ENCODE measurements around the gene RETN. TPM values are rescaled to one million over a fixed set of nuclear protein-coding genes. Genes with fewer than 3 reads are reported as not detected.

RETN gene
- polyA plus RNA-seq, 10 donors, result 1.1 to 3.6 (median 2.4) TPM

DNA sequence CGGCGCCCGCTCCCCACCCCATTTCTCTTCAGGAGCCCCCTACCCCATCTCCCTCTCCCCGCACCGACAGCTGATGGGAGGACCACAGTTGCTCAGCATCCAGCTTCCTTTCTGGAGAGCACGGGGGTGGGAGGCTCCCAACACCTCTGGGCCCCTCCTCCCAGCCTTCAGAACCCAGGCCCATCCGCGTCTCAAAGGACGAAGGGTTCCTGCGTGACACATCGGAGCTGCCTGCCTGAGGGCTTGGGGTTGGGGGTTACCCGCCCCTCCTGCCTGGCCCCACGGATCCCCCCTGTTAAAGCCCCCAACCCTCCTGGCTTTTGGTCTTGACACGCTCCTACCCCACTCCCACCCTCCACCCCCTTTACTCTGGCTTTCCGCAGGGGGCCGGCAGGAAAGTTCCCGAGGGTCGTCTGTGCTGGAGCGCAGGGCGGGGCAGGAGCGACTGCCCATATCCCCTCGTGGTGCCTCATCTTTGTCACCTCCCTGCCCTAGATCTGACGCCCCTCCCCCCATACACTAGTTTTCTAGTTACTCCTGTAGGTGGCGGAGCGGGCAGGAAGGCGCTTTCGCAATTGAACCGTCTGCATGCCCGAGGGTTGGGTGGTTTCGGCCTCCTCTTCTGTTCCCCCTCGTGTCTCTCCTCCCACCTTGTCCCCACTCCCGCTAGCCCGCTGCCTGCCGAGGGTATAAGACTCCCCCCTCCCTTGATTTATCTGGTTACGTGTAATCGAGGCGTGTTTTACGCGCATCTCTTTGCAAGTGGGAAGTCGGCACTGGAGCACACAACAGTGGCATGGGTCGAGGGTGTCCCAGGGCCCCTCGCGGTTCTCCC is 12.7 kb downstream of the RETN start:
- DNase-seq, result peak; percentile 65 to 88 (median 77)

DNA sequence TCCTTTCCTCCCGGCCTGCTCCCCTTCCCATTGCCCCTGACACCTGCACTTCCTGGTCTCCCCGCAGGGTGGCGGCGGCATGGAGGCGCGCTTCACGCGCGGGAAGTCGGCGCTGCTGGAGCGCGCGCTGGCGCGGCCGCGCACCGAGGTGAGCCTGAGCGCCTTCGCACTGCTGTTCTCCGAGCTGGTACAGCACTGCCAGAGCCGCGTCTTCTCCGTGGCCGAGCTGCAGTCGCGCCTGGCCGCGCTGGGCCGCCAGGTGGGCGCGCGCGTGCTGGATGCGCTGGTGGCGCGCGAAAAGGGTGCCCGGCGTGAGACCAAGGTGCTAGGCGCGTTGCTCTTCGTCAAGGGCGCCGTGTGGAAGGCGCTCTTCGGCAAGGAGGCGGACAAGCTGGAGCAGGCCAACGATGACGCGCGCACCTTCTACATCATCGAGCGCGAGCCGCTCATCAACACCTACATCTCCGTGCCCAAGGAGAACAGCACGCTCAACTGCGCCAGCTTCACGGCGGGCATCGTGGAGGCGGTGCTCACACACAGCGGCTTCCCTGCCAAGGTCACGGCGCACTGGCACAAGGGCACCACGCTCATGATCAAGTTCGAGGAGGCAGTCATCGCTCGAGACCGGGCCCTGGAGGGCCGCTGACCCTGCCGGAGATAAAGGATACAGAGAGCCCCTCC is 13.5 kb downstream of the RETN start:
- peak in 1 of 3 donors; percentile 16 for DNase-seq

DNA sequence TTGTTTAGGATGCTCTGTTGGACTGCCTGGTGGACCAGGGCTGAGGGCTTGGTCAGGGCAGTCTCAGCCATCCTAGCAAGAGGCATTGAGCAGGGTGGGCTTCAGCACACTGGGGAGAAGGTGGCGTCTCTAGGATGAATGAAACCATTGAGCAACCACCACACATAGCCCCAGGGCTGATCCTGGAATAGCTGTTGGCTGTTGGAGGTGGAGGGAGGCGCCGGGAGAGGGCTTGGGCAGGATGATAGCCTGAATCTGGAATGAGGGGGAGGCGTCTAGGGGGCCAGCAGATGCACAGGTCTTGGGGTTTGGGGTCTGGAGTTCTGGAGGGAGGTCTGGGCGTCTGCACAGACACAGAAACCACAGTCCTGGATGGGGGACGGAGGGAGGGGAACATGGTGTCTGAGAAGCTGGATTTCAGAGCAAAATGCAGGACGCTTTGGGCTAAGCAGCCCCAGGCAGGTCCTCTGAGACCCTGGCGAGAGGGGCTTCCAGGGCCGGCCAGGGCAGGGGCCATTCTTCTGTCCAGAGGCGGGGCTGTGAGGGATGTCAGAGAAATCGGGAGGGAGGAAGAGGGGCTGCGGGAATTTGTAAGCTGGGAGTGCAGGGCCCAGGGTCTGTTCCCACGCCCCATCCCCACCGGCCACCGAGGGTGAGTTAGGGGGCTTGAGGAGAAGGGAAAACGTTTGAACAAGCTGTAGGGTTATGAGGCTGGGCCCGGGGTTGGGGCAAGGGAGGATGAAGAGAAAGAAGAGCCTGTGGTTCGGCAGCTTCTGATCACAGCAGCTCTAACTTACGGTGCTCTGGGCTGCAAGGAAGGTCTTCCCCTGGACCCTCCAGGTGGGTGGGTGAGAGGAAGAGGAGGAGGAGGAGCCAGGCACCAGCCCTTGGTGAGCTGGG is 16.9 kb downstream of the RETN start:
- DNase-seq, result no peak

DNA sequence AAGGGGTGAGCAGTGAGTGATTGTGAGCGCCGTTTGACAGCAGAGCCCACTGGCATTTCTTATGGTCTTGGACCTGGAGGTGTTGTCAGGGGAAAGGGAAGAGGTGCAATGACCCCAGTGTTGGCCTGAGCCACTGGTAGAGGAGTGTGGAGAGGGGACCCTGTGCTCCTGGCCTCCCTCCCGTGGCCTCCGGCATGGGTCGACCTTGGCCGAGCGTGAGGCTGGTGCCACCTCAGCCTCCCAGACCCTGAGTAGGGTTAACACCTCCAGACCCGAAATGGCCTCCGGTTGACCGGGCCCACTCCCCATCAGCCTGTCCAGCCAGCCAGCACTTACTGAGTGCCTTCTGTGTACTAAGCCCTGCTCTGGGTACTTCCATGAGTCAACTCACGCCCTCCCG is 18.3 kb downstream of the RETN start:
- DNase-seq, result no peak

DNA sequence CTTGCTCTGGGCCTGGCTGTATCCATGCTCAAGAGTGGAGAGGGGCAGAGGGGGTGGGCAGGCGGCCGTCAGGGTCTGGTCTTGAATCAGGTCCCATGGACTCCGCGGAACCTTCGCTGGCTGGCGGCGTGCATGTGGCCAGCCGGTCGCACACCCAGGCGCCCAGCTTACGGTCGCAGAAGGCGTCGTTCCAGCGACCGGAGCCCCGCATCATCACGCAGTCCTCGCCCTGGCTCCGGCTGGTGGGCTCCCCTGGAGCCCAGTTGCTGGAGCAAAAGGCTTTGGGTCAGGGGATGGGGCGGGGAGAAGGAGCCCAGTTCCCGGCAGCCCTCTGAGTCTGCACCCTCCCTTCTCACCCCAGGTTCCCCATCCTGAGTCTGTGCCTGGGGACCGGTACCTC is 20.3 kb downstream of the RETN start:
- no peak for DNase-seq

DNA sequence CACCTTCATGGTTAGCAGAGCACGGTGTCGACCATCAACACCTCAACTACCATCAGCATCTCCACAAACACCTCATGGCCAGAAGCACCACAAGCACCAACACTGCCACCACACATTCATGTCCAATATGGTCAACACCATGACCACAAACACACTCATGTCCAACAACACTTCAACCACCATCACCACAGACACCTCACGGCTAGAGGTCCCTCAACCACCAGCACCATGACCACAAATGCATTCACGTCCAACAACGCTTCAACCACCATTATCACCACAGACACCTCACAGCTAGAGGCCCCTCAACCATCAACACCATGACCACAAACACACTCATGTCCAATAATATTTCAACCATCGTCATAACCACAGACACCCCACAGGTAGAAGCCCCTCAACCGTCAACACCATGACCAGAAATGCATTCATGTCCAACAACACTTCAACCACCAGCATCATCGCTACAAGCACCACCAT is 22.0 kb downstream of the RETN start:
- no peak for DNase-seq

DNA sequence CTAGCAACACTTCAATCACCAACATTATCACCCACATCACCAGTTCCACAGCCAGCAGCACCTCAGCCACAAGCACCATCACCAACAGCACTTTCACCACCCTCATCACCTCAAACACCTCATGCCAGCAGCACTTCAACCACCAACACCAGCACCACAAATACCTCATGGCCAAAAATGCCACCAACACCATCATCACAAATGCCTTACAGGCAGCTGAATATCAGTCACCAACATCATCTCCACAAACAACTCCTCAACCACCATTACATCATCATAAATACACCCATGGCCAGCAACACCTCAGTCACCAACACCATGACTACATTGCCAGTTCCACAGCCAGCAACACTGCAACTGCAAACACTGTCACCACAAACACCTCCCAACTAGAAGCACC is 22.6 kb downstream of the RETN start:
- DNase-seq, result no peak

DNA sequence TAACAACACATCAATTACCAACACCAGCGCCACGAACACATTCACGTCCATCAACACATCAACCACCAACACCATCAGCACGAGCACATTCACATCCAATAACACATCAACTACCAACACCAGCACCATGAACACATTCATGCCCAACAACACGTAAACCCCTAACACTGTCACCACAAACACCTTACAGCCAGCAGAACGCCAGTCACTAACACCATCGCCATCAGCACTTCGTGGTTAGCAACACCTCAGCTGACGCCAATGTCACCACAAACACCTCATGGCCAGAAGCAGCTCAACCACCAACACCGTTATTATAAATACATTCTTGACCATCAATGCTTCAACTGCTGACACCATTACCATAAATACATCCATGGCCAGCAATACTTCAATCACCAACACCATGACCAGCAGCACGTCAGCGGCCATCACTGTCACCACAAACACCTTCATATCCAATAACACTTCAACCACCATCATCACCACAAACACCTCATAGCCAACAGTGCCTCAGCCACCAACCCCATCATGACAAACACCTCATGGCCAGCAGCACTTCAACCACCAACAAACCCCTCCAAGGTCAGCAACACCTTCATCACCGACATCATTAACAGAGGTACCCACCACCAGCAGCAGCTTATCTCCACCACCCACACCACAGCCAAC is 23.7 kb downstream of the RETN start:
- DNase-seq, result no peak

DNA sequence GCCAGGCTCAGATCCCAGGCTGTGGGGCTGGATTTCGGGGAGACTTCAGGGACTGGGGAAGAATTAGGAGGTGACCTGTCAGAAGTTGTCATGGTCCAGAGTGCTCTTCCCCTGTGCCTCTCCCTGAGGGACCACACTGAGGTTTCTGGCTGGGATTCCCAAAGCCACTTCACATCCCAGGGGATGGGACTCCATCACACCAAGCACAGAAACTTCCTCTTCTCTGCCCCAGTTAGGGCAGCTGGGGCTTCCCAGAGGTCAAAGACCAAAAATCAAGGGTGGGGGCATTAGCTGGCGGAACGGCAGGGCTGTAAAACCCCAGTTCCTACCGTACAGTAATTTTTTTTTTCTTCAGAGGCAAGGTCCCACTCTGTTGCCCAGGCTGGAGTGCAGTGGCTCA is 25.6 kb downstream of the RETN start:
- no peak for DNase-seq

DNA sequence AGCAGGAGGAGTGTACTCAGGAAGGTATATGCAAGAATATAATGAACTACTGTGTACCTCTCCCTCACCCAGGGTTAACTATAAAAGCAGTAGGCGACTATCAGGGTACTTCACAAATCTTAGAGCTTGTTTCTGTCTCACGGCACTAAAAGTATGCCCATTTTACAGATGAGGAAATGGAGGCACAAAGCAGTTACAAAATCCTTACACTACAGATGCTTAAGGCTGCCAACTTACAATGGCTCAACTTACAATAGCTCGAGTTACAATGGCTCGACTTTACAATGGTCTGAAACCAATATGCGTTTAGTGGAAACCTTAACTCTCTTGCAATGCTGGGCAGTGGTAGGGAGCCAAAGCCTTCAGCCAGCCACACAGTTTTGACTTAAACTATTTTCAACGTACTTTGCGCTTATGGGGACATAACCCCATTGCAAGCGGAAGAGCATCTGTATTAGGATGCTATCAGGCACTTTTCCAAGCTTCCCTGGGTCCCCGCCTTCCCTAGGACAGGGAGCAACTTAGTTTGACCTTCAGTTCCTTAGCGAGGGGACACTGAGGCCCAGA is 29.0 kb downstream of the RETN start:
- DNase-seq, result no peak

DNA sequence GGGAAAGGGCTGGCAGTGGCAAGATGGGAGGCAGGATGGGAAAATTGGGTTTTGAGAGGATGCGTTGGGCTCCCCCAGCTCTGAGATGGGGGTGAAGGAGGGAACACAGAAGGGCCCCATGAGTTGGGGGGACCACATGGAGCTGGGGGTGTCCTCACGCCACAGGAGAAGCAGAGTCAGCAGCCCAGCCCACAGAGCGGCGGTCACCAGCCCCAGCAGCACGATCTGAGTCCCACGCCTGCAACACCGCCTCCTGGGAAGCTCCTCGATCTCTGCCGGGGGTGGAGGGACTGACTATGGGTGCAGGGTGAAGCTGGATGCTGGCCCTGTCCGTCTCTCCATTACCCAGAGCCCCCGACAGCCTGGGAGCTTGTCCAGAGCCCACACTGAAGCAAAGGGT is 29.7 kb downstream of the RETN start:
- DNase-seq, result no peak

DNA sequence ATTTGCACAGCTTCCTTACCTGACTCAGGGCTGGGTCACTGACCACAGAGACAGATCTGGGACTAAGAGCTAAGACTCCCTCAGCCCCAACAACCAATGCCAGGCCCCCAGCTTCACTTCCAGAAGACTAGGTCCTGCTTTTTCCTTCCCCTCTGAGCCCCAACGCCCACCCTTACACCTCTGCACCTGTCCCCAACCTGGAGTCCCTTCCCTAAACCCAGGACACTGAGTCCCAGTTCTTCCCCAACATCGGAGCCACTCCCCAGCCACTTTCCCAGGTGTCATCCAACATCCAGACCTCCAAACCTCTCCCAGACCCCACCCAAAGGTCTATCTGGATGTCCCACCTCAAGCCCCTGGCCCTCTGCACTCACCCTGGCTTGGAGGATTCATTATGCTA is 30.2 kb downstream of the RETN start:
- no peak for DNase-seq

DNA sequence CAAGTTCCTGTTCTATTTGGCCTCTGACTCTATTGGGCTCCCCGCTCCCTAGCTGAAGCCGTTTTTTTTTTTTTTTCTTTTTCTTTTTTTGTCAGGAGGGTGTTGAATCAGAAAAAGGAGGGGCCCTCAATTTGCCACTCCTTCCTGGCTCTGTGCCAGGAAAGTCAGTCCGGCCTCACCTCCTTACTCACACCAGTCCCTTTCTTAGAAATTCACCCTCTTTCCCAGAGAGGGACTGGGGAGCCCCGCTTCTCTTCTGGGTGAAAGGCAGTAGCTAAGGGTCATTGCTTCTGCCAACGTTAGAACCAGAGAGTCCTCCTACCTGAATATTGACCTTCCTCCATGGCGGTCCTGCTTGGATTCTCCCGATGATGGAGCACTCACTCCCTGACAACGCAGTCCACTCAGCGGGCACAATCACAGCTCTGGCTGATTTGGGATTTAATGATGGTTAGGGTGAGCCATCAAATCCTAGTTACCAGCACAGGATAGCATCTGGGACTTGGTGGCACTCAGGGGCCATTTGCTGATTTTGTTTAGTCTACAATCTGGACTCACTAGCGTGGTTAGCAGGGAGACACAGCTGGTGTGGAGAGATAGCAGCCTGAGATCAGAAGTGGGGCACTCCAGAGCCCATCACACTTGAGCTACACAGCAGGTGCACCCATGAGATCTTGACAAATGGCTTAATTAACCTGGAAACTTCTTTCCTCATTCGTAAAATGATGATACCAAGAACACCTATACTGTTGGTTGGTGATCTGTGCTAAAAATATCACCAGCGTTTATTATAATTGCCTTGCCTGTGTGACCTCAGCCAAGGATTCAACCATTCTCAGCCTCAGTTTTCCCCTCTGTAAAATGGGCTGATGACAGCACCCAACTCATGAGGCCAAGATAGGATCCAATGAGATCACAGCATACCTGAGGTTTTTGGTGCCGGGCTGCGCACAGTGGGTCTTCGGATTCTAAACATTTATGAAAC is 30.9 kb downstream of the RETN start:
- no peak for DNase-seq

DNA sequence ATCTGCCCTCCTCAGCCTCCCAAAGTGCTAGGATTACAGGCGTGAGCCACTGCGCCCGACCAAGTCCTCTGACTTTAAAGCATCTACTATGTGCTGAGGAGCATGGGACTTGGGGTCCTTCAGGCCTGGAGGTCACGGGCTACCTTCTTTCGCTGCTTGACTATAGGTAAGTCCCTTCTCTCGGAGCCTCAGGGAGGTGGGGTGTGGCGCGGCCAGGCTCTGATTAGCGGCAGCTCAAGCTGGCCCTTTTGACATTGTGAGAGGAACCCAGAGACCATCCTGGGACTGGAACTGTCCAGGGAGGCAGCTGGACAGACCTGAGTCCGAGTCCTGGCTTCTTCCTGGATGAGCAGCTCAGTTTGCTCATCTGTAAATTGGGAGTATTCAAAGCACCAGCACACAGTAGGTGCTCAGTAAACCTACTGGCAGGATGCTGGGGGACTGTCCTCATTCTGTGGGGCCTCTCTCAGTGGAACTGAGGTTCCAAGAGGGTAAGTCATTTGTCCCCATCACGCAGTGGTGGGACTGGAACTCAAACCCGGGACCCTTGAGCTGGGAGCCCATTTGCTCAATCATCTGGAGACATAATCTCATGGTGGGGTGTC is 32.3 kb downstream of the RETN start:
- no peak for DNase-seq

DNA sequence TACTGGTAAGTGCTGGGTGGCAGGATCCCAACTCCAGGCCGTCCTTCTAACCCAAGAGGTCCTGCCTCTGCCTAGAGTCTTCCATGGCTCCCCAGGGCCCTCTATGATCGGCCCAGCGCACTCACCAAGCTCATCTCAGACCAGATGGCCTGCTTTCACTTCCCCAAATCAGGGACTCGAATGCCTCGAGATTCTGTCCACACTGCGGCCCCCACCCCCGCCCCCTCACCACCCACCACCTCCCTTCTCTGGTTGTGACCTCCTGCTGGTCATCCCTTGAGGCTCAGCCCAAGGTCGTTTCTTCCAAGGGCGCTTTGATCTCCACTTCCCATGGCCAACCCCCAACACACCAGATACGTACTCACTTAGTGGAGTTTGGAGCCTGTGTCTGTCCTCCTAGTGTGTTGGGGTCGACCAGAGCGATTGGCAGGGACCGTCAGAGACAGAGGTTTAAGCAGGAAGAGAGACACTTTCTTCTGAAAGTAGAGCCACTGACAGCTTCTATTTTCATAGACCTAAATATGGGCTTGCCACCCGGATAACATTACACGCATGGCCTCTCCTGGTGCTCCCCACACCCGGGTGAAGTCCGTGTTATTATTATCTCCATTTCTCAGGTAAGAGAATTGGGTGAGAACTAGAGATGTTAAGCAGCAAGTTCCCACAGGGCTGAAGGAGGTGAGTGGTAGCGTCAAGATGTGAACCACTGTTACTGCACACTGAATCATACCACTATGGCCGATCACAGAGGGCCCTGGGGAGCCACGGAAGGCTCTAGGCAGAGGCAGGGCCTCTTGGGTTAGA is 33.0 kb downstream of the RETN start, which contains the start of gene FCER2:
Gene FCER2 (minus strand): TSS at position 478 of the 804 bp plus-strand sequence. CDS start 2,371 bp downstream, outside the sequence.
- no peak for DNase-seq

DNA sequence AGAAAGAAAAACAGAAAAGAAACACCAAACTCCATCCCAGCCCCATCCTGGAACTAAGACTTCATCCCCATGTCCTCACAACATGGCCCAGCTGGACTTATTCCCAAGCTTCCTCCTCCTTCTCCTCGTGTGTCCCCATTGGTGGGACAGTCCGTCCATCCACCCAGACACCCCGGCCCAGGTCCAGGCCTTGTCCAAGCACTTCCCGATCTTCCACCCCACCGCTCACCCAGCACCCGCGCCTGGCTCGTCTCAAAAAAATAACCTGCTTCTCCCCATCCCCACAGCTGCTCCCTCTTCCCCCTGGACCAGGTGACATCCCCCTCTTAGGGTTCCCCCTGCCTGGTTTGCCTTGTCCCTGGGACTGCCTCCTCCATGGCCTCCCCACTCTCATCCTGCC is 34.5 kb downstream of the RETN start:
- no peak for DNase-seq

DNA sequence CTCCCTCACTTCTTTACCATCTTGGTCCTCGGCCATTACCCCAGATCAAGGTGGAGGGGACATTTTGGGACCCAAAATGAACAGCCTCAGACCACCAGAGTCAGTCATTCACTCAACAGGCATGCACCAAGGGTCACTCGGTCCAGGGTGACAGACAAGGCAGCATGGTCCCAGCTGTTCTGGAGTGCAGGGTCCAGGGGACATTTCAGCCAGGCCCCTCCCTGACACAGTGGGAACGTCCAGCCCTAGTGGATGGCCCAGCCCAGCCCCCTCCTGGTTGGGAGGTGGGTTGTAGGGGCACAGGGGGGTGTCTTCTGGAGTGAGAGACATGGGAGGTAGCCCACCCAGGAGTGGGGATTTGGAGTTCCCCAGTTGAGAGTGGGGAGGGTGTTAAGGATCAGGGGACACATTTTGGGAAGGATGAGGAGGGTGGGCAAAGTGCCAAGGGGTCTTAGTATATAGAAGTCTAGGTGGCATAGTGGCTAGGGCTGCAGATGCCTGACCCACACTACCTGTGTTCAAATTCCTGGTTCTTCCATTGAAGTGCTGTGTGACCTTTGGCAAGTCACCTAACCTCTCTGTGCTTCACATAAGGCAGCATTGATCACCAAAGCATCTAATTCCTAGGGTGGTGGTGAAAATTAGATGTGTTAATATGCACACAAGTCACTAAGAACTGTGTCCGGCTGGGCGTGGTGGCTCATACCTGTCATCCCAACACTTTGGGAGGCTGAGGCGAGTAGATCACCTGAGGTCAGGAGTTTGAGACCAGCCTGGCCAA is 35.6 kb downstream of the RETN start:
- no peak for DNase-seq
